NCI-H460 (cell line): ENCODE results near the gene EMC7. TPM values are rescaled to one million over a fixed set of nuclear protein-coding genes. Genes with fewer than 3 reads are reported as not detected.
A peak's percentile ranks its signal among the peaks of the same experiment; 100 is the strongest.
"Not testable (repeated sequence)": the region's sequence is repeated elsewhere in the genome, so short reads cannot be mapped to it uniquely, and the experiment has no call there.

Experiments
- DNase-seq: peaks from one replicate; pipeline ENCODE4 v3.0.0-alpha.2; 2016; ENCODE audit warnings: low read depth; ENCODE audit errors: extremely low read depth
- polyA plus RNA-seq: library from polyadenylated mRNA; depleted of rRNA; stranded (reverse); fragments of >200 nt; gene quantifications from 2 replicates; pipeline ENCODE4 v1.2.3, GENCODE V29; 2014; cell fraction: nucleus; rRNA removed
- total RNA-seq: library from RNA; depleted of rRNA; stranded (reverse); fragments of >200 nt; shearing (Covaris generic); gene quantifications from 2 replicates; pipeline ENCODE4 v1.2.3, GENCODE V29; 2014; rRNA removed

Gene EMC7
- 64.8 and 83.2 TPM in 2 replicates for total RNA-seq
- 42.8 and 59.5 TPM in 2 replicates for polyA plus RNA-seq

GRCh38 chr15:34101366-34102174 is at the start of gene EMC7, which contains the start of gene PGBD4:
Gene EMC7 (minus strand): TSS chr15:34101862. CDS start chr15:34101839, 23 bp downstream.
Gene PGBD4 (plus strand): TSS chr15:34102083. CDS start chr15:34102532, 449 bp downstream.
- DNase-seq: peak; percentile 98

DNA sequence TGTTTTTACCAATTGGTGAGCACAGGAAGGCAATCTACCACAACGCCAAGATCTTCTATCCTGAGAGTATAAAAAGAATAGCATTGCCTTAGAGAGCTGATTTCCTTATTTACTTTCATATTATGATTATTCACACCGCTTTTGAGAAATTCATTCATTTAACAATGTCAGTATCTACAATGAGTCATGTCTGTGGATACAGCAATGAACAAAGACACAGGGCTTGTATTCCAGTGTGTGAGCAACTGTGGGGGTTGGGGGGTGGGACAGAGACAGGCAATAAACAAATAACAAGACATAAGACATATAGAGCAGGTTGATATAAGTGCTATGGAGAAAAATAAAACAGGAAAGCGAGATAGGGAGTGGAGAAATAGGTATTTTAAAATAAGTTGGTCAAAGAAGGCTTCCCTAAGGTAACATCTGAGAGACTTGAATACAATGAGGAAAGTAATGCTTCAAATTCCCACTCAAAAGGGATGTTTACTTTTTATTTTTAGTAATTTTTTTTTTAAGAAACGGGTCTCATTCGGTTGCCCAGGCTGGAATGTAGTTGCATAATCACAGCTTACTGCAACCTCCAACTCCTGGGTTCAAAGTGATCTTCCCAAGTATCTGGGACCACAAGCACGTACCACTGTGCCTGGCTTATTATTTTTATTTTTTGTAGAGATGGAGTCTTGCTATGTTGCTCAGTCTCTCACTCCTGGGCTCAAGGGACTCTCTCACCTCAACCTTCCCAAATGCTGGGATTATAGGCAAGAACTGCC is 45.9 kb upstream of the EMC7 start:
- DNase-seq: no peak

GRCh38 chr15:34133511-34133910 is 31.8 kb upstream of the EMC7 start:
- DNase-seq: no peak

- DNase-seq: no peak
Measured at GRCh38 chr15:34132881-34133280, 31.2 kb upstream of the EMC7 start.

DNA sequence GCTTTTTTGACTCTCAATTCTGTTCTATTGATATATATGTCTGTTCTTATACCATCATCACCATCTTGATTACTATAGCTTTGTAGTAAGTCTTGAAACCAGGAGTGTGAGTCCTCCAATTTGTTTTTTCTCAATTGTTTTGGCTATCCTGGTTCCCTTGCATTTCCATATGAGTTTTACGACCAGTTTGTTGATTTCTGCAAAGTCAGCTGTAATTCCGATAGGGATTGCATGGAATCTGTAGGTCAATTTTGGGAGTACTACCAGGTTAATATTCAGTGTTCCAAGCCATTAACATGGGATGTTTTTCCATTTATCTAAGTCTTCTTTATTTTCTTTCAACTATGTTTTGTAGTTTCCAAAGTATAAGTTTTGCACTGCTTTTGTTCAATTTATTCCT is 27.2 kb upstream of the EMC7 start:
- no peak for DNase-seq

DNA sequence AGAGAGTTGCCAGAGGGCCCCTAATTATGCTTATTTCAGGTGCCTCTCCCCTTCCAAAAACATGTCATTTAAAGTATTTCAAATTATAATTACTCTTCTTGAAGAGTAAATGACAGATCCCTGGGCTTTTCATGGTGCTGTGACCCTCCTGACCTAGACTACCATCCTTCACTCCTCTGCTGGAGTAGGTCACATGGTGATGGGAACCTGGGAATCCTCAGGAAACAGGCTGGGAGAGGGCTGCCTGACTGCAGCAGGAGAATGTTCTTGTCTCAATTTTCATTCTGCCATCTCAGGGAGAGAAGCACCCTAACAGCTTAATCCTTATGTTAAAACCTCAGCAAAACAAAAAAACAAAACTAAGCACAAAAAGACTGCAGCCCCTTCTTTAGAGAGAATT is 24.9 kb upstream of the EMC7 start:
- DNase-seq: no peak

GRCh38 chr15:34125945-34126344 is 24.3 kb upstream of the EMC7 start:
- no peak for DNase-seq

DNA sequence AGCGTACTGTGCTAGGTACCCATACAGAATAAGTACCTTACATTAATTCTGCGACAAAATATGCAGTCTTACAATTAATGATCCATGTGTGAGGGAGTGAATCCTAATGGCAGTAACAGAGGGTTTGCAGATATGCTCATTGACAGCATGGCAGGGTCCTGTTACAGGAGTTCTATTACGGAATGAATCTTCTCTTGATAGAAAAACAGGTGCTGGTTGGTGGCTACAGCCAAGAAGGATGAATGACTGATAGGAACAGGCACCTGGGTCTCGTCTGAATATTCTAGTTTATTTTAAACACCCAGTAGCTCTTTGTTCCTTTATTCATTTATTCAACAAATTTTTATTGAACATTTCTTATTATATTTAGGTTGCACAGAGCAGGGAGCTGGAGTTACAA is 23.0 kb upstream of the EMC7 start:
- DNase-seq: no peak

DNA sequence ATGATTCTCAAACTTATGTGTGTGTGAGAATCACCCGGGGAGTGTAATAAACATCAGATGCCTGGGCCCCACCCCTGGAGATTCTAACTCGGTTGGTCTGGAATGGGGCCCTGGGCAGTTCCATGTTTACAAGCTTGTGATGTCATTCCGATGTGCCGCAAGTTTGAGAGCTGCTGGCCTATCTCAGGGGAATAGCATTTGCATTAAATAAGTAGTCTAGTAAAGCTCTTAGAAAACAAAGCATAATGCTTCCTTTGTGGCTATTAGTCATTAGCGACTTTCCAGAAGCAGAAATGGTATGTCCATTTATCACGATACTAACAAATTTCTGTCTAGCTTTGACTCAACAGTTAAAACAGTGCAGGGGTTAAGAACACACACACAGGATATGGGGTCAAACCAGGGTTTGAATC is 21.1 kb upstream of the EMC7 start:
- DNase-seq: peak; percentile 49

DNA sequence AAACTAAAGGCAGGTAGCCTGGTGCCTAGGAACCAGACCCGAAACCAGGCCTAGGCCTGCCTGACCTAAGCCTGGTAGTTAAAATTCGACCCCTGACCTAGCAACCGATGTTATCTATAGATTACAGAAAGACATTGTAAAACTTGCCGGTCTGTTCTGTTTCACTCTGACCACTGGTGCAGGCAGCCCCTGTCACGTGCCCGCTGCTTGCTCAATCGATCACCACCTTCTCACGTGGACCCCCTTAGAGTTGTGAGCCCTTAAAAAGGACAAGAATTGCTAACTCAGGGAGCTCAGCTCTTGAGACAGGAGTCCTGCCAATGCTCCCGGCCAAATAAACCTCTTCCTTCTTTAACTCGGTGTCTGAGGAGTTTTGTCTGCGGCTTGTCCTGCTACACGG is 20.1 kb upstream of the EMC7 start:
- DNase-seq: not testable (repeated sequence)

GRCh38 chr15:34120420-34120819 is 18.8 kb upstream of the EMC7 start:
- not testable (repeated sequence) for DNase-seq

- DNase-seq: no peak
Measured at GRCh38 chr15:34119291-34119690, 17.6 kb upstream of the EMC7 start.

GRCh38 chr15:34116620-34117019 is 15.0 kb upstream of the EMC7 start:
- DNase-seq: no peak

DNA sequence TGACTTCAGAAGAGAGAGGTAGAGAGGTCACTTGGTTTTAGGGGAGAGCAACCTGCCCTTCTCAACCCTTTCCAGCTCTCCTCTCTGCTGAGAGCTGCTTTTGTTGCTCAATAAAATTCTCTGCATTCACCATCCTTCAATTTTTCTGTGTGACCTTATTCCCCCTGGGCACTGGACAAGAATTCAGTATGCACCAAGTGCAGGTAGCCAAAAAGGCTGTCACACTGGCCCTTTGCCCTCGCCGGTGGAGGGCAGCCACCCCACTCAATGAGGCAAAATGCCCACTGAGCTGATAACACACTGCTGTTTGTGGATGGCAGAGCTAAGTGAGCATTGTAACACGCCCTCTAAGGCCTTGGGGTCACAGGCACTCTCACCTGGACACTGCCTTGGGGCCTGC is 13.1 kb upstream of the EMC7 start:
- no peak for DNase-seq

GRCh38 chr15:34114215-34114614 is 12.6 kb upstream of the EMC7 start:
- DNase-seq: no peak

GRCh38 chr15:34111488-34111887 is 9.8 kb upstream of the EMC7 start:
- DNase-seq: no peak

GRCh38 chr15:34109797-34110663 is 8.4 kb upstream of the EMC7 start:
- peak; percentile 27 for DNase-seq

GRCh38 chr15:34107315-34107714 is 5.7 kb upstream of the EMC7 start:
- no peak for DNase-seq

DNA sequence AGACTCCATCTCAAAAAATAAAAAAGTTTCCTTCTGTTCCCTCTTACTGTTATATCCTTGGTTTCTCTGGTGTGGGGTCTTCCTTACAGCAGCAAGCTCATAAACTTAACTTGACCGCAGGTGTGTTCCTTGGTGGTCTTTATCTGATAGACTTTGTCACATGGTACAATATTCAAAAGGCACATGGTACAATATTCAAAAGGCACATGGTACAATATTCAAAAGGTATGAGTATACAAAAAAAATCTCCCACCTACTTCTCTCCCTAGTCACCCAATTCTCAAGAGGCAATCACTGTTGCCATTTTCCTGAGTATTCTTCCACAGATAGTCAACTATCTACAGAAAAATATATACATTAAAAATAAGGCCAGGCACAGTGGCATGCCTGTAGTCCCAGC is 4.8 kb upstream of the EMC7 start:
- DNase-seq: no peak

- no peak for DNase-seq
Measured at GRCh38 chr15:34102175-34102925, 688 bp upstream of the EMC7 start.
